H1 (cell line): ENCODE results near the gene CRYBB3. TPM values are rescaled to one million over a fixed set of nuclear protein-coding genes. Genes with fewer than 3 reads are reported as not detected.
"Not testable (repeated sequence)": the region's sequence is repeated elsewhere in the genome, so short reads cannot be mapped to it uniquely, and the experiment has no call there.

Experiments
- CTCF ChIA-PET: fragments of 300-600 bp; sonication (Branson Sonifier 250); formaldehyde crosslinking; loops from one replicate; lab custom pipeline; 2021; ENCODE audit not compliant: partially characterized antibody; lab: Charles Lee
- POLR2A ChIA-PET: fragments of 300-600 bp; sonication (Branson Sonifier 250); formaldehyde crosslinking; loops from one replicate; lab custom pipeline; 2021; ENCODE audit warnings: inconsistent platforms; ENCODE audit not compliant: partially characterized antibody; lab: Charles Lee
- DNase-seq, 2 experiments: peaks; one replicate each; pipeline versions ENCODE4 v3.0.0 to v3.0.0-alpha.2; 2010 to 2022; ENCODE audit warnings: low spot score in 2 of 2, low read depth in 1 of 2, mixed read lengths in 1 of 2
- FAIRE-seq: peaks from 2 replicates; lab custom pipeline; 2011; peaks lifted over from hg19 to GRCh38; lab: Jason Lieb, UNC
- H2AFZ ChIP-seq: 2 replicates; pipeline ENCODE4 v1.8.1; 2012; ENCODE audit warnings: low read length, inconsistent platforms
- H2AK5ac ChIP-seq: 2 replicates; pipeline ENCODE4 v1.6.1; 2013; ENCODE audit warnings: low read depth, low read length
- H2BK120ac ChIP-seq: replicated peaks from 2 replicates; pipeline ENCODE3; 2013; ENCODE audit warnings: low read depth, low read length, inconsistent platforms
- H2BK12ac ChIP-seq: 2 replicates; pipeline ENCODE4 v1.6.1; 2013; ENCODE audit warnings: low read depth, low read length
- H2BK15ac ChIP-seq: 2 replicates; pipeline ENCODE4 v1.6.1; 2013; ENCODE audit warnings: low read length
- H2BK20ac ChIP-seq: 2 replicates; pipeline ENCODE4 v1.6.1; 2013; ENCODE audit warnings: low read length
- H2BK5ac ChIP-seq: 2 replicates; pipeline ENCODE4 v1.6.1; 2013; ENCODE audit warnings: low read depth, low read length
- H3K14ac ChIP-seq: 2 replicates; pipeline ENCODE4 v1.6.1; 2013; ENCODE audit warnings: inconsistent platforms; ENCODE audit not compliant: insufficient read length
- H3K18ac ChIP-seq: 2 replicates; pipeline ENCODE4 v1.6.1; 2013; ENCODE audit warnings: low read length; ENCODE audit errors: extremely low read depth
- H3K23ac ChIP-seq: 2 replicates; pipeline ENCODE4 v1.6.1; 2013; ENCODE audit warnings: inconsistent platforms; ENCODE audit not compliant: insufficient read length
- H3K23me2 ChIP-seq: 2 replicates; pipeline ENCODE4 v1.6.1; 2013; ENCODE audit warnings: low read depth, low read length
- H3K27ac ChIP-seq: 2 replicates; pipeline ENCODE4 v1.6.1; 2011; ENCODE audit warnings: low read depth, low read length, inconsistent platforms
- H3K27me3 ChIP-seq, 4 experiments: replicated peaks in 1 of 4; 1 replicate in 1 of 4; 2 replicates in 3 of 4; pipeline versions ENCODE4 v1.6.1 to v1.8.1; 2011 to 2013; ENCODE audit warnings: low read length in 3 of 4, mild to moderate bottlenecking in 3 of 4, inconsistent platforms in 2 of 4, mixed read lengths in 2 of 4, moderate library complexity in 1 of 4; ENCODE audit not compliant: control insufficient read depth in 3 of 4, insufficient read depth in 3 of 4; ENCODE audit errors: extremely low read depth in 1 of 4
- H3K36me3 ChIP-seq, 4 experiments: 2 replicates each; pipeline versions ENCODE4 v1.6.1 to v1.8.1; 2011 to 2013; ENCODE audit warnings: mild to moderate bottlenecking in 4 of 4, low read length in 3 of 4, moderate library complexity in 2 of 4, control low read depth in 1 of 4, inconsistent platforms in 1 of 4; ENCODE audit not compliant: insufficient read depth in 4 of 4, control insufficient read depth in 2 of 4
- H3K4ac ChIP-seq: replicated peaks from 2 replicates; pipeline ENCODE3; 2013; ENCODE audit warnings: low read length, low read depth, mixed read lengths, inconsistent platforms; ENCODE audit not compliant: insufficient read length
- H3K4me1 ChIP-seq, 4 experiments: replicated peaks in 1 of 4; 1 replicate in 1 of 4; 2 replicates in 3 of 4; pipeline versions ENCODE4 v1.6.1 to v1.8.1; 2011 to 2013; ENCODE audit warnings: low read length in 3 of 4, inconsistent platforms in 2 of 4, mixed read lengths in 1 of 4; ENCODE audit not compliant: insufficient read depth in 4 of 4, control insufficient read depth in 3 of 4
- H3K4me2 ChIP-seq, 2 experiments: 2 replicates each; pipeline versions ENCODE4 v1.6.1 to v1.8.1; 2011 to 2013; ENCODE audit warnings: low read depth in 2 of 2, low read length in 2 of 2, control low read depth in 1 of 2, inconsistent platforms in 1 of 2, mild to moderate bottlenecking in 1 of 2; ENCODE audit not compliant: insufficient read depth in 1 of 2
- H3K4me3 ChIP-seq, 4 experiments: fragments of 200-600, 300-600 bp in 1 of 4; sonication (generic), shearing (Covaris generic), sonication (Bioruptor Twin) in 1 of 4; 2 replicates each; pipeline versions ENCODE4 v1.5.1 to v1.8.1; 2011 to 2016; ENCODE audit warnings: low read length in 4 of 4, low read depth in 3 of 4, control low read depth in 2 of 4, inconsistent platforms in 2 of 4, mild to moderate bottlenecking in 2 of 4, mixed read lengths in 1 of 4, moderate library complexity in 1 of 4; ENCODE audit not compliant: insufficient read depth in 2 of 4; ENCODE audit errors: extremely low read depth in 1 of 4
- H3K56ac ChIP-seq: replicated peaks from 2 replicates; pipeline ENCODE3; 2013; ENCODE audit warnings: low read depth, mild to moderate bottlenecking, mixed read lengths, low read length, inconsistent platforms; ENCODE audit not compliant: insufficient read length
- H3K79me1 ChIP-seq: 2 replicates; pipeline ENCODE4 v1.6.1; 2013; ENCODE audit warnings: low read depth, low read length, control low read depth
- H3K79me2 ChIP-seq, 2 experiments: 2 replicates each; pipeline versions ENCODE4 v1.6.1 to v1.8.1; 2012 to 2013; ENCODE audit warnings: low read length in 2 of 2, mild to moderate bottlenecking in 2 of 2, inconsistent platforms in 1 of 2; ENCODE audit not compliant: insufficient read depth in 2 of 2, control insufficient read depth in 1 of 2
- H3K9ac ChIP-seq, 4 experiments: replicated peaks in 1 of 4; 1 replicate in 1 of 4; 2 replicates in 3 of 4; pipeline versions ENCODE4 v1.6.1 to v1.8.1; 2011 to 2013; ENCODE audit warnings: low read depth in 3 of 4, low read length in 3 of 4, control low read depth in 2 of 4, mild to moderate bottlenecking in 2 of 4, moderate library complexity in 2 of 4, inconsistent platforms in 1 of 4; ENCODE audit errors: extremely low read depth in 1 of 4
- H3K9me3 ChIP-seq, 2 experiments: 2 replicates each; pipeline versions ENCODE4 v1.6.1 to v1.8.1; 2012 to 2013; ENCODE audit warnings: mild to moderate bottlenecking in 2 of 2, moderate library complexity in 2 of 2, control low read depth in 1 of 2, inconsistent platforms in 1 of 2, low read depth in 1 of 2, low read length in 1 of 2, mixed read lengths in 1 of 2; ENCODE audit not compliant: insufficient read depth in 2 of 2
- H4K20me1 ChIP-seq, 2 experiments: replicated peaks in 1 of 2; 2 replicates each; pipeline versions ENCODE3 to v1.8.1; 2011 to 2013; ENCODE audit warnings: inconsistent platforms in 2 of 2, low read length in 2 of 2, mild to moderate bottlenecking in 1 of 2; ENCODE audit not compliant: insufficient read depth in 2 of 2, control insufficient read depth in 1 of 2
- H4K5ac ChIP-seq: 2 replicates; pipeline ENCODE4 v1.6.1; 2013; ENCODE audit warnings: low read length, low read depth, mixed read lengths, inconsistent platforms; ENCODE audit not compliant: insufficient read length
- H4K8ac ChIP-seq: 2 replicates; pipeline ENCODE4 v1.8.0; 2013; ENCODE audit warnings: mild to moderate bottlenecking, moderate library complexity, low read length, inconsistent platforms; ENCODE audit not compliant: insufficient read depth; ENCODE audit errors: extremely low read depth
- H4K91ac ChIP-seq: replicated peaks from 2 replicates; pipeline ENCODE3; 2013; ENCODE audit warnings: low read length, mixed read lengths, inconsistent platforms; ENCODE audit not compliant: insufficient read length
- CHD2 ChIP-seq: IDR thresholded peaks from 2 replicates; pipeline ENCODE4 v1.6.1; 2012; ENCODE audit warnings: low read length, improper control_type of control experiment
- SIX5 ChIP-seq: IDR thresholded peaks from 2 replicates; pipeline ENCODE4 v1.6.1; 2011; ENCODE audit warnings: mild to moderate bottlenecking, low read depth, low read length
- SUZ12 ChIP-seq: fragments of 200-600 bp; sonication (generic); IDR thresholded peaks from 2 replicates; pipeline ENCODE4 v1.6.1; 2012; ENCODE audit warnings: mild to moderate bottlenecking, inconsistent platforms, low read length, moderate library complexity, mixed read lengths
- WGBS, 2 experiments: shearing (Covaris generic) in 1 of 2; methylation state at CpG; one replicate each; pipeline versions ENCODE4 v1.1.6 to v1.1.7; 2013 to 2015; ENCODE audit warnings: low lambda C conversion rate in 2 of 2, mixed read lengths in 2 of 2, inconsistent platforms in 1 of 2, low coverage in 1 of 2, missing lambda C conversion rate in 1 of 2; ENCODE audit not compliant: insufficient replicate concordance in 2 of 2, insufficient coverage in 1 of 2, insufficient read length in 1 of 2; ENCODE audit errors: extremely low coverage in 1 of 2, missing lambda C conversion rate in 1 of 2; 5-methylcytosine and 5-hydroxymethylcytosine counted together
- polyA plus RNA-seq, 7 experiments: library from polyadenylated mRNA; depleted of rRNA in 3 of 7; stranded (reverse) in 5 of 7; unstranded in 2 of 7; fragments of >200 nt in 5 of 7; fragments of 200-250 nt in 2 of 7; gene quantifications; 1 replicate in 5 of 7; 2 replicates in 1 of 7; 4 replicates in 1 of 7; pipeline versions ENCODE4 v1.2.1 to v1.2.3, GENCODE V29; 2011 to 2013; ENCODE audit warnings: missing spikeins in 2 of 7, mixed read lengths in 2 of 7
- total RNA-seq: library from RNA; stranded (reverse); fragmentation: NEBNext Ultra II Directional; extraction: Animal tissue kit (Norgen Biotek cat#: 25700); gene quantifications from 2 replicates; pipeline ENCODE4 v1.2.1, GENCODE V29; 2021

CRYBB3 gene
- total and polyA plus RNA-seq, 2 of the 8 experiments (the other 6 are each of a cell fraction or from before 2014, with no cell fraction given), result 0.44 to 0.58 TPM

GRCh38 chr22:25203082-25203481 lies 3.4 kb downstream of the CRYBB3 start (continued):
- no peak for TF ChIP-seq SIX5
- TF ChIP-seq SUZ12, result no peak
- no peak for TF ChIP-seq CHD2

DNA sequence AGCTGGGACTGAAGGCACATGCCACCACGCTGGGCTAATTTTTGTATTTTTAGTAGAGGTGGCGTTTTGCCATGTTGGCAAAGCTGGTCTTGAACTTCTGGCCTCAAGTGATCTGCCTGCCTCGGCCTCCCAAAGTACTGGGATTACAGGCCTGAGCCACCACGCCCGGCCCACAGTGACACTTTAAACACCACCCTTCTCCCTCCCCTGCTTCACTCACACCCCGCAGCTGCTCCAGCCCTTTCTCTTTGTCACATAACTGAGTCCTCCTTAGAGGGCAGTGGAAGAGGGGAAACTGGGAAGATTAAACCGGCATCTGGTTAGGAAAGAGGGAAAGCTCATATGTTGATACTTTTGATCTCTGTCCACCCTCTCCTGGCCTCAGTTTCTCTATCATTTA lies 4.9 kb downstream of the CRYBB3 start:
- H3K27ac ChIP-seq, DNase-seq, H3K9me3 ChIP-seq, H3K79me1 ChIP-seq, H4K91ac ChIP-seq, H2BK120ac ChIP-seq, H4K8ac ChIP-seq, H4K20me1 ChIP-seq, H3K27me3 ChIP-seq, FAIRE-seq, POLR2A ChIA-PET, H4K5ac ChIP-seq, H3K4ac ChIP-seq, H3K79me2 ChIP-seq, H3K56ac ChIP-seq, H3K14ac ChIP-seq, H3K4me2 ChIP-seq, H3K9ac ChIP-seq, H2BK15ac ChIP-seq, H2BK12ac ChIP-seq, H2BK5ac ChIP-seq, H3K23ac ChIP-seq, H3K4me1 ChIP-seq, H2AK5ac ChIP-seq, H2BK20ac ChIP-seq, H3K23me2 ChIP-seq, H3K36me3 ChIP-seq, H3K18ac ChIP-seq, H3K4me3 ChIP-seq, H2AFZ ChIP-seq: not testable (repeated sequence)
- 87% methylated on average over 7 of the region's 7 CpGs; no CpG with 5 or more reads in 1 of the 2 experiments for WGBS, 2 experiments
- CTCF ChIA-PET, result interaction anchor here (1.0 to 2.4 kb wide), 3 partner anchors 25 to 129 kb away, joined by 3 to 9 read pairs (median 3); no protein-coding TSS in a partner anchor
